Liver (tissue), 9 donors: Measurements from ENCODE around the gene SPATS1. TPM values are rescaled to one million over a fixed set of nuclear protein-coding genes. Genes with fewer than 3 reads are reported as not detected.
A peak's percentile ranks its signal among the peaks of the same experiment; 100 is the strongest.

Experiments used
- DNase-seq: peaks from one replicate; pipeline ENCODE4 v3.0.0-alpha.2; 2017; ENCODE audit warnings: low spot score
- H3K27ac ChIP-seq, 2 donors: one replicate each; pipeline ENCODE4 v1.7.0; 2013; ENCODE audit warnings: inconsistent platforms in 2 of 2, low read length in 2 of 2, control low read depth in 1 of 2, low read depth in 1 of 2, mild to moderate bottlenecking in 1 of 2
- H3K27me3 ChIP-seq, 4 donors: one replicate each; pipeline versions ENCODE4 v1.6.1 to v1.7.0; 2013; ENCODE audit warnings: low read length in 3 of 4, inconsistent platforms in 1 of 4, mild to moderate bottlenecking in 1 of 4, moderate library complexity in 1 of 4; ENCODE audit not compliant: control insufficient read depth in 4 of 4, insufficient read depth in 4 of 4
- H3K36me3 ChIP-seq, 4 donors: one replicate each; pipeline versions ENCODE4 v1.6.1 to v1.7.0; 2013; ENCODE audit warnings: low read length in 3 of 4, mild to moderate bottlenecking in 3 of 4, low read depth in 1 of 4, moderate library complexity in 1 of 4; ENCODE audit not compliant: control insufficient read depth in 4 of 4, insufficient read depth in 3 of 4
- H3K4me1 ChIP-seq, 4 donors: one replicate each; pipeline versions ENCODE4 v1.6.1 to v1.7.0; 2013; ENCODE audit warnings: low read length in 3 of 4, mild to moderate bottlenecking in 3 of 4, moderate library complexity in 1 of 4; ENCODE audit not compliant: control insufficient read depth in 4 of 4, insufficient read depth in 4 of 4
- H3K4me3 ChIP-seq, 3 donors: one replicate each; pipeline versions ENCODE4 v1.6.1 to v1.7.0; 2013; ENCODE audit warnings: low read length in 3 of 3, control low read depth in 1 of 3, low read depth in 1 of 3, mild to moderate bottlenecking in 1 of 3
- H3K9ac ChIP-seq, 2 donors: one replicate each; pipeline ENCODE4 v1.7.0; 2013; ENCODE audit warnings: low read length in 2 of 2, mild to moderate bottlenecking in 2 of 2, moderate library complexity in 2 of 2, control low read depth in 1 of 2, low read depth in 1 of 2
- H3K9me3 ChIP-seq, 4 donors: one replicate each; pipeline versions ENCODE4 v1.6.1 to v1.7.0; 2013; ENCODE audit warnings: low read length in 3 of 4; ENCODE audit not compliant: control insufficient read depth in 4 of 4
- ATF3 ChIP-seq: IDR thresholded peaks from 2 replicates; pipeline ENCODE4 v1.6.1; 2016; ENCODE audit warnings: antibody characterized with exemption
- FOXA1 ChIP-seq: IDR thresholded peaks from 2 replicates; pipeline ENCODE4 v1.6.1; 2016; ENCODE audit warnings: antibody characterized with exemption
- FOXA2 ChIP-seq: IDR thresholded peaks from 2 replicates; pipeline ENCODE4 v1.6.1; 2016; ENCODE audit warnings: antibody characterized with exemption
- GABPA ChIP-seq, 2 donors: IDR thresholded peaks in 1 of 2; conservative IDR thresholded peaks in 1 of 2; 2 replicates each; pipeline ENCODE4 v1.6.1; 2016; ENCODE audit warnings: antibody characterized with exemption in 2 of 2, mild to moderate bottlenecking in 1 of 2, moderate library complexity in 1 of 2
- HNF4A ChIP-seq, 2 donors: conservative IDR thresholded peaks; 2 replicates each; pipeline ENCODE4 v1.6.1; 2016; ENCODE audit warnings: antibody characterized with exemption in 2 of 2, mild to moderate bottlenecking in 2 of 2
- HNF4G ChIP-seq: IDR thresholded peaks from 2 replicates; pipeline ENCODE4 v1.6.1; 2016; ENCODE audit warnings: antibody characterized with exemption
- JUND ChIP-seq, 2 donors: IDR thresholded peaks; 2 replicates each; pipeline ENCODE4 v1.6.1; 2016; ENCODE audit warnings: antibody characterized with exemption in 2 of 2
- MAX ChIP-seq: IDR thresholded peaks from 2 replicates; pipeline ENCODE4 v1.6.1; 2016; ENCODE audit warnings: antibody characterized with exemption
- NR2F2 ChIP-seq: IDR thresholded peaks from 2 replicates; pipeline ENCODE4 v1.6.1; 2016; ENCODE audit warnings: antibody characterized with exemption
- RAD21 ChIP-seq, 2 donors: IDR thresholded peaks; 2 replicates each; pipeline ENCODE4 v1.6.1; 2016; ENCODE audit warnings: antibody characterized with exemption in 2 of 2, mild to moderate bottlenecking in 2 of 2
- REST ChIP-seq: IDR thresholded peaks from 2 replicates; pipeline ENCODE4 v1.6.1; 2016; ENCODE audit warnings: antibody characterized with exemption, mild to moderate bottlenecking
- RXRA ChIP-seq, 2 donors: IDR thresholded peaks; 2 replicates each; pipeline ENCODE4 v1.6.1; 2017 to 2018; ENCODE audit warnings: antibody characterized with exemption in 2 of 2, mild to moderate bottlenecking in 1 of 2
- SP1 ChIP-seq: IDR thresholded peaks from 2 replicates; pipeline ENCODE4 v1.6.1; 2018; ENCODE audit warnings: antibody characterized with exemption, mild to moderate bottlenecking
- TAF1 ChIP-seq: conservative IDR thresholded peaks from 2 replicates; pipeline ENCODE4 v1.6.1; 2016; ENCODE audit warnings: antibody characterized with exemption, mild to moderate bottlenecking
- ZBTB33 ChIP-seq: IDR thresholded peaks from 2 replicates; pipeline ENCODE4 v1.6.1; 2016; ENCODE audit warnings: antibody characterized with exemption
- WGBS: extraction: QIAGEN DNeasy Blood & Tissue Kit; methylation state at CpG from one replicate; pipeline ENCODE4 v1.1.7; 2013; 5-methylcytosine and 5-hydroxymethylcytosine counted together
- polyA plus RNA-seq, 2 donors: library from polyadenylated mRNA; stranded (reverse) in 1 of 2; unstranded in 1 of 2; fragments of 200-250 nt in 1 of 2; fragments of >200 nt in 1 of 2; fragmentation: Nextera tagmentation in 1 of 2; extraction: Ambion mirVana in 1 of 2; gene quantifications; one replicate each; pipeline versions ENCODE4 v1.2.1 to v1.2.3, GENCODE V29; 2013 to 2015
- total RNA-seq, 2 donors: library from RNA; depleted of rRNA; stranded (reverse); fragments of >200 nt; gene quantifications; one replicate each; pipeline ENCODE4 v1.2.3, GENCODE V29; 2014
- donor health status: healthy.
- donor health status: healthy.
- donor health status: healthy.
- donor health status: healthy.
- donor health status: healthy.

SPATS1 gene
- total and polyA plus RNA-seq, 4 donors = not detected

- Histone ChIP-seq H3K4me3 (no peak overlapping the region), H3K4me1 (peaks cover 0 to 4% (median 2%) of the 10 kb centered on the region in 4 donors), H3K27ac (no peak overlapping the region), H3K9me3 (no peaks in the 10 kb centered on the region), H3K27me3 (no peaks in the 10 kb centered on the region), H3K36me3 (no peaks in the 10 kb centered on the region), H3K9ac (no peak overlapping the region)
- TF ChIP-seq HNF4A (conservative IDR thresholded peaks at IDR 0.05) = peak; percentile 35 to 55
- TF ChIP-seq RXRA (IDR thresholded peaks at IDR 0.05) = peak in 1 of 2 donors; percentile 18
- no peak for TF ChIP-seq RAD21 (IDR thresholded peaks at IDR 0.05)
- no peak for DNase-seq
- 49% methylated on average over 5 of the region's 5 CpGs for WGBS
These were observed 8.5 kb upstream of the SPATS1 start for GRCh38 chr6:44333942-44334341.

GRCh38 chr6:44335631-44336030 lies 6.8 kb upstream of the SPATS1 start:
- no peaks in the 10 kb centered on the region for H3K36me3 ChIP-seq
- H3K9ac ChIP-seq = no peak overlapping the region
- no peak overlapping the region for H3K27ac ChIP-seq
- H3K4me3 ChIP-seq = no peak overlapping the region
- H3K4me1 ChIP-seq = peaks cover 0 to 15% (median 13%) of the 10 kb centered on the region in 4 donors
- no peaks in the 10 kb centered on the region for H3K27me3 ChIP-seq
- 61% methylated on average over 1 of the region's 1 CpG for WGBS
- DNase-seq = no peak
- H3K9me3 ChIP-seq = no peaks in the 10 kb centered on the region
- TF ChIP-seq JUND (IDR thresholded peaks at IDR 0.05) (no peak), ZBTB33 (no peak), GABPA (IDR thresholded peaks at IDR 0.05 in 1 of 2, conservative IDR thresholded peaks at IDR 0.05 in 1 of 2) (no peak), RXRA (IDR thresholded peaks at IDR 0.05) (no peak), MAX (no peak), HNF4A (conservative IDR thresholded peaks at IDR 0.05) (no peak), TAF1 (no peak)

GRCh38 chr6:44338228-44339122 lies 4.0 kb upstream of the SPATS1 start:
- Histone ChIP-seq H3K27ac (no peak overlapping the region), H3K9ac (no peak overlapping the region), H3K36me3 (no peaks in the 10 kb centered on the region), H3K4me3 (no peak overlapping the region), H3K27me3 (no peaks in the 10 kb centered on the region), H3K9me3 (no peaks in the 10 kb centered on the region), H3K4me1 (peaks cover 0 to 24% (median 16%) of the 10 kb centered on the region in 4 donors)
- 2% methylated on average over 11 of the region's 11 CpGs for WGBS
- peak; percentile 65 for DNase-seq
- no peak for TF ChIP-seq HNF4A (conservative IDR thresholded peaks at IDR 0.05)
- no peak for TF ChIP-seq TAF1
- no peak for TF ChIP-seq JUND (IDR thresholded peaks at IDR 0.05)
- TF ChIP-seq ATF3 = no peak
- TF ChIP-seq MAX = no peak
- no peak for TF ChIP-seq HNF4G
- TF ChIP-seq FOXA2 = no peak
- TF ChIP-seq RXRA (IDR thresholded peaks at IDR 0.05) = peak in 1 of 2 donors; percentile 42
- no peak for TF ChIP-seq SP1
- TF ChIP-seq FOXA1 = no peak
- TF ChIP-seq NR2F2 = no peak
- TF ChIP-seq REST = no peak
- no peak for TF ChIP-seq ZBTB33
- TF ChIP-seq GABPA (IDR thresholded peaks at IDR 0.05 in 1 of 2, conservative IDR thresholded peaks at IDR 0.05 in 1 of 2) = no peak
